ENCODE results near the gene PCNX2. TPM values are rescaled to one million over a fixed set of nuclear protein-coding genes. Genes with fewer than 3 reads are reported as not detected.

PCNX2 gene
- total RNA-seq, 2 experiments from 2014 or later, result 21.8 to 23.2 TPM

- ChIA-PET POLR2A (no interaction called here), CTCF (no interaction called here)
- no peak overlapping the region for H3K4me3 Mint-ChIP-seq
- no peaks in the 10 kb centered on the region for H3K4me1 Mint-ChIP-seq
- H3K27me3 Mint-ChIP-seq, result no peaks in the 10 kb centered on the region
- DNase-seq, result no peak
- peaks cover 6% of the 10 kb centered on the region for H3K36me3 Mint-ChIP-seq (ENCODE audit: low read depth)
- no peak overlapping the region for H3K27ac Mint-ChIP-seq
- H3K9me3 Mint-ChIP-seq, result no peaks in the 10 kb centered on the region
Measured at GRCh38 chr1:233227930-233228465, 67.5 kb downstream of the PCNX2 start.

- H3K27ac Mint-ChIP-seq, result no peak overlapping the region
- H3K9me3 Mint-ChIP-seq, result no peaks in the 10 kb centered on the region
- no peak for DNase-seq
- H3K27me3 Mint-ChIP-seq, result no peaks in the 10 kb centered on the region
- no peaks in the 10 kb centered on the region for H3K4me1 Mint-ChIP-seq
- peaks cover 17% of the 10 kb centered on the region for H3K36me3 Mint-ChIP-seq (ENCODE audit: low read depth)
- POLR2A ChIA-PET, result interaction anchor here (1.2 kb wide), 1 partner anchor 10 kb away, joined by 3 read pairs; no protein-coding TSS in a partner anchor
- CTCF ChIA-PET, result no interaction called here
- no peak overlapping the region for H3K4me3 Mint-ChIP-seq
Measured at GRCh38 chr1:233224311-233224710, 71.2 kb downstream of the PCNX2 start.

GRCh38 chr1:233217832-233218231, 77.7 kb downstream of the PCNX2 start:
- no peak overlapping the region for H3K27ac Mint-ChIP-seq
- no peaks in the 10 kb centered on the region for H3K9me3 Mint-ChIP-seq
- POLR2A ChIA-PET, result no interaction called here
- no peaks in the 10 kb centered on the region for H3K27me3 Mint-ChIP-seq
- CTCF ChIA-PET, result interaction anchor here (0.7 kb wide), 1 partner anchor 35 kb away, joined by 3 read pairs; no protein-coding TSS in a partner anchor
- no peak for DNase-seq
- no peaks in the 10 kb centered on the region for H3K4me1 Mint-ChIP-seq
- H3K4me3 Mint-ChIP-seq, result no peak overlapping the region
- peaks cover 17% of the 10 kb centered on the region for H3K36me3 Mint-ChIP-seq (ENCODE audit: low read depth)

GRCh38 chr1:233216009-233216408, 79.5 kb downstream of the PCNX2 start:
- POLR2A ChIA-PET, result no interaction called here
- no peaks in the 10 kb centered on the region for H3K4me1 Mint-ChIP-seq
- no peak overlapping the region for H3K4me3 Mint-ChIP-seq
- H3K27me3 Mint-ChIP-seq, result no peaks in the 10 kb centered on the region
- no peaks in the 10 kb centered on the region for H3K9me3 Mint-ChIP-seq
- no peak overlapping the region for H3K27ac Mint-ChIP-seq
- CTCF ChIA-PET, result no interaction called here
- DNase-seq, result no peak
- H3K36me3 Mint-ChIP-seq (ENCODE audit: low read depth), result peaks cover 24% of the 10 kb centered on the region

GRCh38 chr1:233215135-233215760, 80.3 kb downstream of the PCNX2 start:
- Mint-ChIP-seq H3K9me3 (no peaks in the 10 kb centered on the region), H3K27ac (no peak overlapping the region), H3K4me1 (no peaks in the 10 kb centered on the region), H3K27me3 (no peaks in the 10 kb centered on the region), H3K36me3 (ENCODE audit: low read depth) (peaks cover 19% of the 10 kb centered on the region), H3K4me3 (no peak overlapping the region)
- ChIA-PET CTCF (no interaction called here), POLR2A (interaction anchor here (1.7 kb wide), 1 partner anchor 9 kb away, joined by 3 read pairs; no protein-coding TSS in a partner anchor)
- DNase-seq, result no peak

- peaks cover 11% of the 10 kb centered on the region for H3K36me3 Mint-ChIP-seq (ENCODE audit: low read depth)
- H3K27me3 Mint-ChIP-seq, result no peaks in the 10 kb centered on the region
- no peak overlapping the region for H3K4me3 Mint-ChIP-seq
- ChIA-PET POLR2A (no interaction called here), CTCF (no interaction called here)
- H3K4me1 Mint-ChIP-seq, result no peaks in the 10 kb centered on the region
- no peaks in the 10 kb centered on the region for H3K9me3 Mint-ChIP-seq
- no peak overlapping the region for H3K27ac Mint-ChIP-seq
- no peak for DNase-seq
Measured at GRCh38 chr1:233211595-233211994, 83.9 kb downstream of the PCNX2 start.

- POLR2A ChIA-PET, result no interaction called here
- no peak for DNase-seq
- no peak overlapping the region for H3K27ac Mint-ChIP-seq
- no peaks in the 10 kb centered on the region for H3K9me3 Mint-ChIP-seq
- H3K4me1 Mint-ChIP-seq, result no peaks in the 10 kb centered on the region
- no peak overlapping the region for H3K4me3 Mint-ChIP-seq
- no peaks in the 10 kb centered on the region for H3K27me3 Mint-ChIP-seq
- CTCF ChIA-PET, result no interaction called here
- H3K36me3 Mint-ChIP-seq (ENCODE audit: low read depth), result peaks cover 15% of the 10 kb centered on the region
Measured at GRCh38 chr1:233211106-233211505, 84.4 kb downstream of the PCNX2 start.

GRCh38 chr1:233209481-233209880, 86.0 kb downstream of the PCNX2 start:
- ChIA-PET POLR2A (no interaction called here), CTCF (no interaction called here)
- Mint-ChIP-seq H3K27me3 (no peaks in the 10 kb centered on the region), H3K4me1 (no peaks in the 10 kb centered on the region), H3K4me3 (no peak overlapping the region), H3K27ac (no peak overlapping the region), H3K9me3 (no peaks in the 10 kb centered on the region), H3K36me3 (ENCODE audit: low read depth) (peaks cover 19% of the 10 kb centered on the region)
- no peak for DNase-seq

- no peak overlapping the region for H3K27ac Mint-ChIP-seq
- no peaks in the 10 kb centered on the region for H3K4me1 Mint-ChIP-seq
- no peak for DNase-seq
- H3K27me3 Mint-ChIP-seq, result no peaks in the 10 kb centered on the region
- H3K4me3 Mint-ChIP-seq, result no peak overlapping the region
- POLR2A ChIA-PET, result no interaction called here
- H3K9me3 Mint-ChIP-seq, result no peaks in the 10 kb centered on the region
- H3K36me3 Mint-ChIP-seq (ENCODE audit: low read depth), result peaks cover 19% of the 10 kb centered on the region
- CTCF ChIA-PET, result no interaction called here
Measured at GRCh38 chr1:233208687-233209086, 86.8 kb downstream of the PCNX2 start.

- no peaks in the 10 kb centered on the region for H3K27me3 Mint-ChIP-seq
- ChIA-PET CTCF (no interaction called here), POLR2A (no interaction called here)
- H3K36me3 Mint-ChIP-seq (ENCODE audit: low read depth), result peaks cover 63% of the 10 kb centered on the region
- no peak for DNase-seq
- H3K4me1 Mint-ChIP-seq, result no peaks in the 10 kb centered on the region
- H3K4me3 Mint-ChIP-seq, result no peak overlapping the region
- H3K27ac Mint-ChIP-seq, result no peak overlapping the region
- peaks cover 9% of the 10 kb centered on the region for H3K9me3 Mint-ChIP-seq
Measured at GRCh38 chr1:233197940-233198339, 97.6 kb downstream of the PCNX2 start.

GRCh38 chr1:233193741-233194140, 101.8 kb downstream of the PCNX2 start:
- Mint-ChIP-seq H3K4me3 (no peak overlapping the region), H3K27ac (no peak overlapping the region), H3K9me3 (peaks cover 9% of the 10 kb centered on the region), H3K4me1 (no peaks in the 10 kb centered on the region), H3K27me3 (no peaks in the 10 kb centered on the region), H3K36me3 (ENCODE audit: low read depth) (peaks cover 53% of the 10 kb centered on the region)
- ChIA-PET CTCF (no interaction called here), POLR2A (no interaction called here)
- DNase-seq, result no peak

GRCh38 chr1:233190987-233191386, 104.5 kb downstream of the PCNX2 start:
- POLR2A ChIA-PET, result no interaction called here
- H3K9me3 Mint-ChIP-seq, result peaks cover 9% of the 10 kb centered on the region
- CTCF ChIA-PET, result no interaction called here
- no peak for DNase-seq
- no peak overlapping the region for H3K27ac Mint-ChIP-seq
- H3K36me3 Mint-ChIP-seq (ENCODE audit: low read depth), result peaks cover 37% of the 10 kb centered on the region
- H3K4me1 Mint-ChIP-seq, result no peaks in the 10 kb centered on the region
- H3K4me3 Mint-ChIP-seq, result no peak overlapping the region
- no peaks in the 10 kb centered on the region for H3K27me3 Mint-ChIP-seq

GRCh38 chr1:233189526-233189925, 106.0 kb downstream of the PCNX2 start:
- H3K9me3 Mint-ChIP-seq, result peaks cover 7% of the 10 kb centered on the region
- H3K27ac Mint-ChIP-seq, result no peak overlapping the region
- H3K4me3 Mint-ChIP-seq, result no peak overlapping the region
- no peaks in the 10 kb centered on the region for H3K4me1 Mint-ChIP-seq
- DNase-seq, result no peak
- ChIA-PET POLR2A (no interaction called here), CTCF (no interaction called here)
- H3K36me3 Mint-ChIP-seq (ENCODE audit: low read depth), result peaks cover 27% of the 10 kb centered on the region
- H3K27me3 Mint-ChIP-seq, result no peaks in the 10 kb centered on the region

- Mint-ChIP-seq H3K4me1 (no peaks in the 10 kb centered on the region), H3K27me3 (no peaks in the 10 kb centered on the region), H3K36me3 (ENCODE audit: low read depth) (peaks cover 22% of the 10 kb centered on the region), H3K9me3 (no peaks in the 10 kb centered on the region), H3K4me3 (no peak overlapping the region), H3K27ac (no peak overlapping the region)
- DNase-seq, result no peak
- ChIA-PET CTCF (no interaction called here), POLR2A (no interaction called here)
Measured at GRCh38 chr1:233188061-233188460, 107.5 kb downstream of the PCNX2 start.
